ENCODE measurements around the gene CD79B.

Gene CD79B

DNA sequence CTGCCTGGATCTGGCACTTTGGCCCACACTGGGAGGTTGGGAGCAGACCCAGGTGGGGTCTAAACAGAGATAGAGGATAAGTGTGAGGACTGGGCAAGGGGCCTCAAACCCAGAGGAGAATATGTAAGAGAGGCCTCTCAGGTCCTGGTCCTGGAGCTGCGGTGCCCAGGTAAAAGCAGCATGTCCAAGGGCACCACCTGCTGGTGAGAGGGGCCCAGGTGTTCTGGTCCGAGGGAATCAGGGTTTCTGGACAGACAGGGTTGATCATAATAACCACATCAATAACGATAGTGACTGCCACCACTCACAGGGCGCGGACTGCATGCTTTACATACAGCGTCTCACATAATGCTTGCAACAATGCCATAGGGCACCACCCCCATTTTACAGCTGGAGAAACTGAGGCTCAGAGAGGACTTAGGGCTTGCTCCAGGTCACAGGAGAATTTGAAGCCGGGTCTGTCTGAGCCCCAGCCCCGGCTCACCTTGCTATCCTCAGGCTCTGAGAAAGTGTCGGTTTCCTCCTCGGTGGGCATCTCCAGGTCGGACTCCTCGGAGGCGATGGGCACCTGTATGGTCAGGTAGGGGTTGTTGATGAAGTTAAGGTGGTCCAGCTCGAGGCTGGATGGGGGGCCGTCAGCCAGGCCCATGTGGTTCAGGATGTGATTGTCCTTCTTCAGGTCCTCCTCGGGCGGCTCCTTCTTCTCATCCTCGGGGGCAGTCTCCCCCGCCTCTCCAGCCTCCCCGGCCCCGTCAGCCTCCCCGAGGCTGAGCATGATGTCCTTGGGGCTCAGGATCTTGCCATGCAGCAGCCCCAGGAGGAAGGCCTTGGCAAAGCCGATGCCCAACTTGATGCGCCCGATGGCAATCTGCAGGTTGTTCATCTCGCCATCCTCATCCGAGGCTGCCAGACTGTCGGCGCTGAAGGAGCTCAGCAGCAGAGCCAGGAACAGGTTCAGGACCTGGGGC, 19.1 kb upstream of the CD79B start:
- Histone ChIP-seq H3K4me3 (ENCODE audit: extremely low read depth, insufficient read depth, low read length, poor library complexity, severe bottlenecking) (no peak overlapping the region), H3K27ac (ENCODE audit: low read depth, low read length, severe bottlenecking) (no peak overlapping the region), H3K4me1 (ENCODE audit: control insufficient read depth, insufficient read depth, low read length, poor library complexity, severe bottlenecking) (peaks cover 7% of the 10 kb centered on the region), H3K36me3 (ENCODE audit: control insufficient read depth, insufficient read depth, low read length) (no peaks in the 10 kb centered on the region), H3K9me3 (ENCODE audit: control insufficient read depth, low read length) (no peaks in the 10 kb centered on the region)
- 93% methylated on average over 26 to 28 of the region's 29 CpGs for WGBS, 2 experiments (ENCODE audit: insufficient coverage in 2 of 2)

DNA sequence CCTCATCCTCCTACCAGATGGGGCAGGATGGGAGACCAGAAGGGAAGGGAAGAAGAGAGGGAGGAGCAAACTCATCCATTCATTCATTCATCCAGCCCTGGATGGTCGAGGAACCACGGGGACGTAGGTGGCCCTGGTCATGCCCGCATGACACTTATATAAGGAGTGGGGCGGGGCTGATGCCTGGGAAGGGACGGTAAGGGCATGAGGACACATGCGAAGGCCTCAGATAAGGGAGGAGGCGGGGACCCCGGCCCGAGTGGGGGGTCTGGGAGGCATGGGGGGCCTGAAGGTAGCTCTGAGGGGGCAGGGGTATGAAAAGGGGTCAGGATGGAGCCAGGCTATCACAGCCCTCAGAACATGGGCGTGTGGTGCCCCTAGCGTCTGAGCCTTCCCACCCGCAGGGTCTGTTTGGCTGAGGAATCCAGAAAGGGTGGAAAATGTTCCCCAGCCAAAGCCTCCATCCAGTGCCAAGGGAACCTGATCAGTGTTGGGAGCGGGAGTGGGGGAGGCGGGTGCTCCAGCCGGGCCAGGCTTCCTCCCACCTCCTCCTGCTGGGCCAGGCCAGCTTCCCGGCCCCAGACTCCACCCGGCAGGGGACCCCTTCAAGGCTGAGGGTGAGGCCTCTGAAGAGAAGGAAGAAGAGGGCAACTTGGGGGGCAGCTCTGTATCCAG, 17.6 kb upstream of the CD79B start:
- Histone ChIP-seq H3K27ac (ENCODE audit: low read depth, low read length, severe bottlenecking) (no peak overlapping the region), H3K9me3 (ENCODE audit: control insufficient read depth, low read length) (no peaks in the 10 kb centered on the region), H3K4me3 (ENCODE audit: extremely low read depth, insufficient read depth, low read length, poor library complexity, severe bottlenecking) (no peak overlapping the region), H3K4me1 (ENCODE audit: control insufficient read depth, insufficient read depth, low read length, poor library complexity, severe bottlenecking) (peaks cover 7% of the 10 kb centered on the region), H3K36me3 (ENCODE audit: control insufficient read depth, insufficient read depth, low read length) (no peaks in the 10 kb centered on the region)
- 85 to 88% methylated on average over 11 of the region's 18 CpGs for WGBS, 2 experiments (ENCODE audit: insufficient coverage in 2 of 2)

DNA sequence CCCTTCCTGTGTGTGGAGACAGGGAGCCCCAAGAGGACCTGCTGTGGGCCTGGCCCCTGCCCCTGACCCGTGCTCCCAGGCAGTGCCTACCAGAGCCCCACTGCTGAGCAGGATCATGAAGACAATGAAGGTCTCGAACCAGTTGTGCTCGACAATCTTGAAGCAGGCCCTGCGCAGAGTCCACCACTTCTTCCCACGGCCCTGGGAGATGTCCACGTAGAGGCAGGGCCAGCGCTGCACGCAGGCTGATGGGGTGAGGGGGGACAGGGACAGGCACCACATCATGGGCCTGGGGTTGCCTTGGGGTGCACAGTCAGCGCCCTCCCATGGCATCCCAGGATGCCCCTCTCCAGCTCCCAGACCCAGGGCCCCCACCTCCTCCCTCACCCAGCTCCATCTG, 16.4 kb upstream of the CD79B start:
- Histone ChIP-seq H3K36me3 (ENCODE audit: control insufficient read depth, insufficient read depth, low read length) (no peaks in the 10 kb centered on the region), H3K4me1 (ENCODE audit: control insufficient read depth, insufficient read depth, low read length, poor library complexity, severe bottlenecking) (no peaks in the 10 kb centered on the region), H3K27ac (ENCODE audit: low read depth, low read length, severe bottlenecking) (no peak overlapping the region), H3K4me3 (ENCODE audit: extremely low read depth, insufficient read depth, low read length, poor library complexity, severe bottlenecking) (no peak overlapping the region), H3K9me3 (ENCODE audit: control insufficient read depth, low read length) (no peaks in the 10 kb centered on the region)
- 94% methylated on average over 7 to 8 of the region's 9 CpGs for WGBS, 2 experiments (ENCODE audit: insufficient coverage in 2 of 2)

DNA sequence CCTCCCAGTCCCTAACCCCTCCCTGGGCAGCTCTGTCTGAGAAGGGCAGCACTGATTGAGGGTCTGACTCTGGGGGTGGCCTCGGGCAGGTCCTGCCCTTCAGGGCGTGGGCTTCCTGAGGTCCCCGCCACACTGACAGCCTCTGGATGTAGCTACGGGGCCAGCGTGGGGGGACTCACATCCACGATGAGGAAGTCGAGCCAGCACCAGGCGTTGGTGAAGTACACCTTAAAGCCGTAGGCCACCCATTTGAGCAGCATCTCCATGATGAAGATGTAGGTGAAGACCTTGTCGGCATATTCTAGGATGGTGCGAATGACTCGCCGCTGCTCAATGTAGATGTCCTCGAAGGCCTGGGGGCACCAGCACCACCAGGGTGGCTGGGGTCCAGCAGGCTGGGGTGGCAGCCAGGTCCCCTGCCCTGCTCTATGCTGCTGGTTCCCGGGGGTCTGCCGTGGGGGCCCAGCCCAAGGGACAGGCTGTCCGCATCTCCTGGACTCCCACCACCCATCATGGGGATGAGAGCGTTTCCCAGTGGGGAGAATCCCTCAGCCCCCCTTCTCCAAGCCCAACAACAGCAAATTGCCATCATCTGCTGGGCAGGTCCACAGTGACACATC, 15.7 kb upstream of the CD79B start:
- Histone ChIP-seq H3K27ac (ENCODE audit: low read depth, low read length, severe bottlenecking) (no peak overlapping the region), H3K36me3 (ENCODE audit: control insufficient read depth, insufficient read depth, low read length) (no peaks in the 10 kb centered on the region), H3K4me1 (ENCODE audit: control insufficient read depth, insufficient read depth, low read length, poor library complexity, severe bottlenecking) (no peaks in the 10 kb centered on the region), H3K4me3 (ENCODE audit: extremely low read depth, insufficient read depth, low read length, poor library complexity, severe bottlenecking) (no peak overlapping the region), H3K9me3 (ENCODE audit: control insufficient read depth, low read length) (no peaks in the 10 kb centered on the region)
- 93% methylated on average over 18 of the region's 18 CpGs for WGBS, 2 experiments (ENCODE audit: insufficient coverage in 2 of 2)

DNA sequence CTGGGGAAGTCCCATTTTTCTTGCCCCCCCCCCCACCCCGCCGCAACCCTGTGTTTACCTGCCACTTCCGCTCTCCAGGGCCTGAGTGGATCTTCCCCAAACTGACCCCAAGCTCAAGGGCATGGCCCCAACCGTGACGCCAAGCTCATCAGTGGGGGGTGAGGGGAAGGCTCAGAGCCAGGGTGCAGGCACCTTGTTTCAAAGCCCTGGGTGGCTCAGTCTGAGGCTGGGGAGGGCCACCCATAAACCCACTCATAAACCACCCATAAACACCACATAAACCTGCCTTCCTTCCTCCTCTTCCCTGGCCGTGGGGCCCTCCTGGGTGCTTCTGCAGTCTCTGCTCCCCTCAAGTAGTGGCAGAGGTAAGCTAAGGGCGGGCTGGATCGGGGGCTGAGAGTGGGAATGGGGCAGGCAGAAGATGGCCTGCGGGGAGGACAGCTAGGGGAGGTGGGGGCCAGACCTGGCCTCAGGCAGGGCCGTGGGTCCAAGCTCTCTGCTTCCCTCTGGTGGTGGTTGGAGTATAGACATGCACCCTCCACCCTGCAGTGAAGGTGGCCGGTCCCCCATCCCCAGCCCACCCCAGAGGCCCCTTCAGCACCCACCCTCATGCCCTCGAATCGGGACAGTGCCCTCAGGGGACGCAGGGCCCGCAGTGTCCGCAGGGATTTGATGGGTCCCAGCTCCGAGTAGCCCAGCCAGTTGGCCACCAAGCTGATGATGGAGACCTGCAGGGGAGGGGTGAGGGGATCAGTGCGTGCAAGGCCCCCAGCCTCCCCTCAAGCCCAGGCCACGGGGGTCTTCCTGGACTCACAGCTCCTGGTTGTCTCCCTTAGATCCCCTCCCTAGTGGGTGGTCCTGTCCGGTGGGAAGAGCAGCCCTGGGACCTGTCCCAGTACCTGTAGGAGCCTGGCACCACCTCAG, 14.6 kb upstream of the CD79B start:
- H3K4me3 ChIP-seq (ENCODE audit: extremely low read depth, insufficient read depth, low read length, poor library complexity, severe bottlenecking), result no peak overlapping the region
- 44 to 45% methylated on average over 8 to 9 of the region's 20 CpGs for WGBS, 2 experiments (ENCODE audit: insufficient coverage in 2 of 2)
- no peaks in the 10 kb centered on the region for H3K9me3 ChIP-seq (ENCODE audit: control insufficient read depth, low read length)
- no peak overlapping the region for H3K27ac ChIP-seq (ENCODE audit: low read depth, low read length, severe bottlenecking)
- no peaks in the 10 kb centered on the region for H3K36me3 ChIP-seq (ENCODE audit: control insufficient read depth, insufficient read depth, low read length)
- H3K4me1 ChIP-seq (ENCODE audit: control insufficient read depth, insufficient read depth, low read length, poor library complexity, severe bottlenecking), result no peaks in the 10 kb centered on the region

DNA sequence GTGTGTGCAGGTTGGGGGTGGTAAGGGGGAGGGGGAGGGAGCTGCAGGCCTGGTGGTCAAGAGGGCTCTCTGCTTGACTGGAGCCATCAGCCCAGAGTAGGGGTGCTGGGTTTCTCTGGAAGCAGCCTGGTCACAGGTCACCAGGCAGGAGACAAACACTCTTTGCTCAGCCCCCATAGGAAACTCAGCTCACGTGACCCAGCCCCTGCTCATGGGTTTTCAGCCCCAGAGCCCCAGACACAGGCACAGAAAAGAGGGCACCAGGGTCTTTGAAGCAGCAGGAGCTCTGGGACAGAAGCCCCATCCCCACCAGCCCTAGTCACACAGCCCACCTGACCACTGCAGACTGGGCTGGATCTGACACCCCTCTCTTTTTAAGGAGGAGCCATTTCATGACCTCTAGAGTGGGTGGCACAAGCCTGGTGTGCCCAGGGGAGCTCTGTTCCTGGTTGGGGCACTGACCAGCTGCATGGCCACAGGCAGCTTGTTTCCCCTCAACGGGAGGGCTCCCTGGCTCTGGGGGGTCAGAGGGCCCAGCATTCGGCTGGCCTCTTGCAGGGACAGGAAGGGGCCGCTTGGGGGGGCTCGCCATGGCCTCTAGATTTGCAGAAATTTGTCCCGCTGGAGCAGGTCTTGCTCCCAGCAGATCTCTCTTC, 13.8 kb upstream of the CD79B start:
- no peaks in the 10 kb centered on the region for H3K36me3 ChIP-seq (ENCODE audit: control insufficient read depth, insufficient read depth, low read length)
- 73% methylated on average over 5 of the region's 6 CpGs for WGBS, 2 experiments (ENCODE audit: insufficient coverage in 2 of 2)
- H3K4me1 ChIP-seq (ENCODE audit: control insufficient read depth, insufficient read depth, low read length, poor library complexity, severe bottlenecking), result no peaks in the 10 kb centered on the region

DNA sequence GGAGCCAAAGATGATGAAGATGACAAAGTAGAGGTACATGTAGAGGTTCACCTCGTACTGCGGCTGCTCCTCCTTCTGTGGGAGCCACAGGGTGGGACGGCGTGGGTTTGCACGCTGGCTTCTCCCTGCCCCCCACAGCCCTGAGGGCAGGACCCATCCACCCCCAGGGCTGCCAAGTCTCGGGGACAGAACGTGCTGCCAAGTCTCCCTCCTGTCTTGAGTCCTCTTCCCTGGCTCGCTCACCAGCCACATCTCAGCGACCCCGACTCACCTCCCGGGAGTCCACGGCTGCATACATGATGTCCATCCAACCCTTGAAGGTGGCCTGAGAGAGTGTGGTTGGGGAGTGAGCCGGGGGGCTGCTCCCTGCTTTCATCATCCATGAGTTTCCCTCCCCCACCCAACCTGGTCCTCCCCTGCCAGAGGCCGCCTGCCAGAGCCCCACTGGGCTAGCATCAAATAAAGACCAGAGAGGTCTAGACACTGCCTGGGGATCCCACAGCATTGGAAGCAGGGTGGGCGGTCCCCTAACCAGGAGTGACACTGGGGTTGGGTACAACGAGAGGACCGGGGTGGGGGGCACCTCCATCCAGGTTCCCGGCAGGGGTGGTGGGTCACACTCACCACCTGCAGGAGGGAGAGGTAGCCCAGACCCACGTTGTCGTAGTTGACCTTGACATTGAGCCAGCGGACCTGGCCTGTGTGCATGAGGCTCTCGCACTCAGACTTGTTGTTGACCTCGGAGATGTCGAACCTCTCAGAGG, 12.8 kb upstream of the CD79B start:
- Histone ChIP-seq H3K4me3 (ENCODE audit: extremely low read depth, insufficient read depth, low read length, poor library complexity, severe bottlenecking) (no peak overlapping the region), H3K4me1 (ENCODE audit: control insufficient read depth, insufficient read depth, low read length, poor library complexity, severe bottlenecking) (no peaks in the 10 kb centered on the region), H3K36me3 (ENCODE audit: control insufficient read depth, insufficient read depth, low read length) (no peaks in the 10 kb centered on the region), H3K9me3 (ENCODE audit: control insufficient read depth, low read length) (no peaks in the 10 kb centered on the region), H3K27ac (ENCODE audit: low read depth, low read length, severe bottlenecking) (no peak overlapping the region)
- 90 to 92% methylated on average over 11 to 21 of the region's 24 CpGs for WGBS, 2 experiments (ENCODE audit: insufficient coverage in 2 of 2)

More for the DNA sequence above, 13.8 kb upstream of the CD79B start:
- Histone ChIP-seq H3K4me3 (ENCODE audit: extremely low read depth, insufficient read depth, low read length, poor library complexity, severe bottlenecking) (no peak overlapping the region), H3K9me3 (ENCODE audit: control insufficient read depth, low read length) (no peaks in the 10 kb centered on the region), H3K27ac (ENCODE audit: low read depth, low read length, severe bottlenecking) (no peak overlapping the region)

DNA sequence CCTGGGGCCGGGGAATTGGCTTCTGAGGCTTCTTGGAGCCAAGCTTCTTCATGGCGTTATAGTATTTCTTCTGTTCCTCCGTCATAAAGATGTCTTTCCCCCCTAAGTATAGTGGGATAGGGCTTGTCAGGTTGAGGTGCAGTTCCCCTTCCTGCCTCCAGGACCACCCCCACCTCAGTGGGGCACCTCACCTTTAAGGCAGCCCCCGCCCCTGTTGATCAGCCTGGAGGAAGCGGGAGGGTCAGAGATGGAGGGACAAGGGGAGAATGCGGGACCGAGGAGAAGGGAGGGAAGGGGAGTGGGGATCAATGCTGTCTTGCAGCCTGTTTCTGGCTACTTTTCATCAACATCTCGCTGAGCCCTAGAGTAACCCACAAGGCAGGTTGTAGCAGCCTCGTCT, 11.6 kb upstream of the CD79B start:
- 79 to 90% methylated on average over 5 to 6 of the region's 9 CpGs for WGBS, 2 experiments (ENCODE audit: insufficient coverage in 2 of 2)
- Histone ChIP-seq H3K9me3 (ENCODE audit: control insufficient read depth, low read length) (no peaks in the 10 kb centered on the region), H3K27ac (ENCODE audit: low read depth, low read length, severe bottlenecking) (no peak overlapping the region), H3K36me3 (ENCODE audit: control insufficient read depth, insufficient read depth, low read length) (no peaks in the 10 kb centered on the region), H3K4me3 (ENCODE audit: extremely low read depth, insufficient read depth, low read length, poor library complexity, severe bottlenecking) (no peak overlapping the region), H3K4me1 (ENCODE audit: control insufficient read depth, insufficient read depth, low read length, poor library complexity, severe bottlenecking) (no peaks in the 10 kb centered on the region)

DNA sequence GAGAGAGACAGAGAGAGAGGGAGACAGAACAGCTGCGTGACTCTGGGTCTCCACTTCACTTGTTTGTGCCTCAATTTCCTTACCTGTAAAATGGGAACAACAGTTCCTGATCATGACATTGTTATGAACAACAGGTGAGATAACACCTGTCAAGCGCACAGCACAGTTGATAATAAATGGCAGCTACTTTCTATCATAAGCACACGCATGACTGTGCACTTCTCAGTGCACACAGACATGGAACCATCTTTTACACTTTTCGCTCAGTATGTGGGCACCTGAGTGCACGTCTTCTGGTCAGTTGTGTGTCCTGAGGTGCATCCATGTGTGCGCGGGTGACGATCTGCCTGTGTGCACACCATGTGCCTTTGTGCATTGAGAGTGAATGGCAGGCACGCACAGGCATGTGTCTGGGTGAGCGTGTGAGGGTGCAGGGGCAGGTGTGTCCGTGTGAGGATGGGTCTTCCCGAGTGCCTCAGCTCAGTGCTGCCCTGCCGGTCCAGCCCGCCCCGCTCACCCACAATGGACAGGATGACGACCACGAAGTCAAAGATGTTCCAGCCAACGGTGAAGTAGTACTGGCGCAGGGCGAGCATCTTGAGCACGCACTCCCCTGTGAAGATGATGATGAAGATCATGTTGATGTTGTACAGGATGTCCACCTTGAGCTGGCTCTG, 10.3 kb upstream of the CD79B start:
- no peaks in the 10 kb centered on the region for H3K9me3 ChIP-seq (ENCODE audit: control insufficient read depth, low read length)
- H3K4me3 ChIP-seq (ENCODE audit: extremely low read depth, insufficient read depth, low read length, poor library complexity, severe bottlenecking), result no peak overlapping the region
- H3K4me1 ChIP-seq (ENCODE audit: control insufficient read depth, insufficient read depth, low read length, poor library complexity, severe bottlenecking), result no peaks in the 10 kb centered on the region
- 90 to 94% methylated on average over 21 of the region's 21 CpGs for WGBS, 2 experiments (ENCODE audit: insufficient coverage in 2 of 2)
- H3K36me3 ChIP-seq (ENCODE audit: control insufficient read depth, insufficient read depth, low read length), result no peaks in the 10 kb centered on the region
- no peak overlapping the region for H3K27ac ChIP-seq (ENCODE audit: low read depth, low read length, severe bottlenecking)
